Astrocyte of the spinal cord (primary cell): Measurements from ENCODE around the gene RIPOR3.

Experiments used
- DNase-seq: peaks from one replicate; pipeline ENCODE4 v3.0.0; 2011; ENCODE audit warnings: low read depth, low spot score
- H3K4me3 ChIP-seq: 2 replicates; pipeline ENCODE4 v1.5.1; 2011; ENCODE audit warnings: low read depth, mild to moderate bottlenecking, low read length, moderate library complexity
- CTCF ChIP-seq: IDR thresholded peaks from 2 replicates; pipeline ENCODE4 v1.5.1; 2012; ENCODE audit warnings: low read depth, mild to moderate bottlenecking, low read length, inconsistent platforms
- in situ Hi-C: cut with HindIII; loops from 2 replicates; pipeline ENCODE4 v1.10.0; 2017; ENCODE audit warnings: low sequenced_read_pairs

Gene RIPOR3

DNA sequence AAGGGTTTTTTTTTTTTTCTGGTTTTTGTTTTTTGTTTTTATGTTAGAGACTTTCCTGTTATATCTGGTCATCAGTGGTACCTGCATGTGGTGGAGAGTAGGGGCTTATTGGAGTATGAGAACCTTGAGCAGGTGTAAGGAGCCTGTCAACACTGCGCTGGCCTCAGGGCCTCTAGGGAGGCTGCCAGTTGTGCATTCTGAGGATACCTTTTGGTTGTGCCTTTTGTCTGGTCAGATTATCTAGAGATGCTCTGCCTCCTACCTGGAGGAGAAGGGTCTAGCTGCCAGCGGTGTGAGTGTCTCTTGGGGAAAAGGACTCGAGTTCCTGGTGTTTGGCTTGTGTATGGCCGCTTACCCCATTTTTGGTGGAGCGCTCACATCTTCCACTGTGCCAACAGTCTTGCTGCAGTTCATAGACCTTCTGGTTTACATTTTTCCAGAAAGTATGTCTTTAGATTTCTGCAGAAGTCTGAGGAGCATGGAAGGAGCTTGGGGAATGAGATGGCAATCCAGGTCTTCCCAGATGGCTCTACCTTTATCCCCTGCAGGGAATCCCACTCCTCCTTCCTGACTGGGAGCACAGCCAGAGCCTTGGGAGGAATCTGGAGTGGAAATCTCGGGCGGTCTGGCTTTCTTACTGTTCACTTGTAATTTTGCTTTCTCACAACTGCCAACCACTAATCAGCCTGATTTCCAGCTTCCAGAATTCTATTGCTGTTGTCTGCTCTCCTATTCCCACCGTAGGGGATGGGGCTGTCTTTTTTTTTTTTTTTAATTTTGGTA is 131.3 kb downstream of the RIPOR3 start:
- no peak for DNase-seq
- H3K4me3 ChIP-seq, result no peak overlapping the region
- no peak for TF ChIP-seq CTCF
- in situ Hi-C loops, result no loop called here

- no peak for TF ChIP-seq CTCF
- in situ Hi-C loops, result no loop called here
- DNase-seq, result no peak
- H3K4me3 ChIP-seq, result no peak overlapping the region
Observed at GRCh38 chr20:50559149-50559548, 132.2 kb downstream of the RIPOR3 start.

DNA sequence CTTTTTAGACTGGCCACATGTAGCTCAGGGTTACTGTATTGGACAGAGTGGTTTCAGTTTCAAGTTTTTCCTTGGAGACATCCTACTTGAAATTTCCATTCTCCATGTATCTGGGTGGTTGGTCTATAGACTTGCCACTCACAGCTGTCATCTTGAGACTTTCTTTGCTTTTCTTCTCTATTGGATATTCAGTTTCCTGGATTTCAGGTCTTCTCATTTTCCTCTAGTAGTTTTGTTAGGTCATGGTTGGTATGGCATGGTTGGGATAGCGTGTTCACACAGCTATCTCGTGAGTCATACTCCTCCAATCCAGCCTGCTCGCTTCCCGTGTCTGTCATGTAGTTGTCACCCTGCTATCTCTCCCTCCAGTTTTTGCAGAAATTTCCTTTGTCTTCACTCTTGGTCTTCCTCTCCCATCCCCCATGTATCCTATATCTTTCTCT is 132.8 kb downstream of the RIPOR3 start:
- peak; percentile 86 for DNase-seq
- TF ChIP-seq CTCF, result no peak
- H3K4me3 ChIP-seq, result no peak overlapping the region
- in situ Hi-C loops, result no loop called here

- no peak for DNase-seq
- no peak overlapping the region for H3K4me3 ChIP-seq
- no peak for TF ChIP-seq CTCF
- in situ Hi-C loops, result no loop called here
Observed at GRCh38 chr20:50557549-50558134, 133.7 kb downstream of the RIPOR3 start.

- DNase-seq, result no peak
- H3K4me3 ChIP-seq, result no peak overlapping the region
- TF ChIP-seq CTCF, result no peak
- in situ Hi-C loops, result no loop called here
Observed at GRCh38 chr20:50555662-50556061, 135.7 kb downstream of the RIPOR3 start.

DNA sequence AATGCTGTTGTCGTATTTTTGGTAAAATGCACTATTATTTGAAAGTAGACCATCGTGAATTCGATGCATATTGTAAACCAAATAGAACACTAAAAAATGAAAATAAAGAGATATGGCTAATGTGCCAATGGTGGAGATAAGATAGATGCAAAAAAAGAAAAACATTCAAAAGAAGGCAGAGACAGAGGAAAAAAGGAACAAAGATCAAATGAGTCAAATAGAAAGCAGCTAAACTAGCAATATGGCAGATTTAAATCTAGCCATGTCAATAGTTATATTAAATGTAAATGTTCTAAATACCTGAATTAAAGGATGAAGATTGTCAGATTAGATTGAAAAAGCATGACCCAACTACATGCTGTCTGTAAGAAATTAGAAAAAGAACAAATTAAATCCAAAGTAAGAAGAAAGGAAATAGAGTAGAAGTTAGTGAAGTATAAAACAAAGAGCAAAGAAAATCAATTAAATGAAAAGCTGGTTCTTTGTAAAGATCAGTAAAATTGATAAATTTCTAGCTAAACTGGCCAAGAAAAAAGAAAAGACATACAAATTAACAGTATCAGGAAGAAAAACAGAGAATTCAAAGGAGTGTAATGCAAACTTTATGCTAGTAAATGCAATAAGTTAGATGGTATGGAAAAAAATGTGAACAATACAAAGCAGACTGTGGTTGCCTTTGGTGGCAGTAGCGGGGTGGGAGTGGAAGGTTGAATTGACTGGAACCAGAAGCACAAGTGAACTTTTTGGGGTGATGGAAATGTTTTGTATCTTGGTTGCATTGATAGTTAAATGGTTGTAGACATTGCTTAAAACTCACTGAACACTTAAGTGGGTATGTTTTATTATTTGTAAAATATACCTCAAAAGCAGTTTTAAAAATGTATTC is 136.4 kb downstream of the RIPOR3 start:
- TF ChIP-seq CTCF, result no peak
- no peak for DNase-seq
- in situ Hi-C loops, result no loop called here
- no peak overlapping the region for H3K4me3 ChIP-seq
